Dendritic cell treated with granulocyte-macrophage colony-stimulating factor and Interleukin-4, amounts not matched to agents 40 ng/mL and 50 ng/mL, for 4 days (primary cell): ENCODE results near the gene RPP38.
A peak's percentile ranks its signal among the peaks of the same experiment; 100 is the strongest.

ENCODE experiments used
- H3K27ac Mint-ChIP-seq: one replicate; pipeline ENCODE4 v1.8.0; 2022; ENCODE audit warnings: mild to moderate bottlenecking, mixed read lengths
- H3K27me3 Mint-ChIP-seq: one replicate; pipeline ENCODE4 v1.8.0; 2022; ENCODE audit warnings: mild to moderate bottlenecking, mixed read lengths
- H3K36me3 Mint-ChIP-seq: one replicate; pipeline ENCODE4 v1.8.0; 2022; ENCODE audit warnings: low read depth, mixed read lengths
- H3K4me1 Mint-ChIP-seq: one replicate; pipeline ENCODE4 v1.8.0; 2022; ENCODE audit warnings: low read depth, mixed read lengths
- H3K4me3 Mint-ChIP-seq: one replicate; pipeline ENCODE4 v1.8.0; 2022; ENCODE audit warnings: mild to moderate bottlenecking, moderate library complexity, mixed read lengths
- H3K9me3 Mint-ChIP-seq: one replicate; pipeline ENCODE4 v1.8.0; 2022; ENCODE audit warnings: mixed read lengths
- intact Hi-C: fragments of 100-400 bp; cut with micrococcal nuclease; formaldehyde crosslinking; loops from one replicate; pipeline ENCODE4 v1.15.0; 2022

The RPP38 gene, protein sequence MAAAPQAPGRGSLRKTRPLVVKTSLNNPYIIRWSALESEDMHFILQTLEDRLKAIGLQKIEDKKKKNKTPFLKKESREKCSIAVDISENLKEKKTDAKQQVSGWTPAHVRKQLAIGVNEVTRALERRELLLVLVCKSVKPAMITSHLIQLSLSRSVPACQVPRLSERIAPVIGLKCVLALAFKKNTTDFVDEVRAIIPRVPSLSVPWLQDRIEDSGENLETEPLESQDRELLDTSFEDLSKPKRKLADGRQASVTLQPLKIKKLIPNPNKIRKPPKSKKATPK

DNA sequence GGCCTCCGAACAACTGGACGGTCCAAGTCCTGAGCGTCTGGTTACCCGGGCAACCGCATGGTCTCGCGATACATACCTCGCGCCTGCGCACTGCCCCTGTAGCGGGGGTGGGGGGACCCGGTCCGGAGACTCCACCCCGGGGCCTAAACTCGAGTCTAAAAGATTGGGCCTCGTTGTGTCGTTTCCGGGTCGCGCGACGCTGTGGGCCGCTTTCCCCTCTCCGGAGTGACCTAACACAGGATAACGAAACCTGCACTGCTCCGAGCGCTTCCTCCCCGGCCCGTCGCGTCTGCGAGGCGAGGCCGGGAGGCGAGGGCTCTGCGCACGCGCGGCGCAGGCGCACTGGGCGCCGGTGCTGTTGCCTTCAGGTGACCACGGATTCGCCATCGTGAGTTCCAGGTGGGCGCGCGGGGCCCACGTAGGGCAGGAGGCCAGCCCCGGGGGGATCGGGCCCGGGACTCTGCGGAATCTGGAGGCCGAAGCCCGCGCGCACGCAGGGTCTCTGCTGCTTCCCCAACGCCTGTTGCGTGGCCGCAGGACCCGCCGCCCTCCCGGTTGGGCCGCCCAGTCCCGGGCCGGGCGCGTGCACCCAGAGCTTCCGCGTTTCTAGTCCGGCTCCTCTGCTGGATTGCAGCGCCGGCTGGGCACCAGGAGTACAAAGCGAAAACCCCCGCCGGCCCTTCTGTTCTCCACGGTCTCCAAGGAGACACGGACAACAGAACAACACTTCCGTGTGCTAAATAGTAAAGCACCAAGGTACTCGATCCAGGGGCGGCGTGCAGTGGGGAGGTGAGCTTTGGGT lies at the start of gene RPP38:
Gene RPP38, plus strand, starts transcription at position 345 of the 802 bp plus-strand sequence. CDS start 5,960 bp downstream, outside the sequence.
- peaks cover 41% of the 10 kb centered on the region for H3K36me3 Mint-ChIP-seq
- H3K4me1 Mint-ChIP-seq = peaks cover 31% of the 10 kb centered on the region
- peaks cover 5% of the 10 kb centered on the region for H3K27me3 Mint-ChIP-seq
- H3K27ac Mint-ChIP-seq = peak within 1 kb of the TSS; percentile 97
- intact Hi-C loops = loop anchor here (1.0 to 5.0 kb wide), 6 partner anchors 138 to 1795 kb away; partner anchors contain the start of genes CDNF, DCLRE1C, HSPA14 and MEIG1
- H3K9me3 Mint-ChIP-seq = no peaks in the 10 kb centered on the region
- H3K4me3 Mint-ChIP-seq = peak within 1 kb of the TSS; percentile 96

DNA sequence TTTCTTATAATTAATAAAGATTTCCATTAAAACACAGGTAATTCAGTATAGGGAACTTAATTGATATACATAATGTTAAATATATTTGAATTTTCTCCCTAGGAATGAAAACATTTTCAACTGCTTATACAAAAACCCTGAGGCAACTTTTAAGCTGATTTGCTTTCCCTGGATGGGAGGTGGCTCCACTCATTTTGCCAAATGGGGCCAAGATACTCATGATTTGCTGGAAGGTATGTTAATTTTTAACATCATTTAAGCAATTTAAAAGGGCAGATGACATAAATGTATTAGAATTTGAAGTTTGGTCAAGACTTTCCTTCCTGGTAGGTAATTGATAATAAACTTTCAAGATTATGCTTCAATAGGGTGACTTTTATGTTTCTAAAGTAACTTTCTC lies 47.6 kb upstream of the RPP38 start:
- Mint-ChIP-seq H3K4me1 (peaks cover 8% of the 10 kb centered on the region), H3K36me3 (no peaks in the 10 kb centered on the region), H3K4me3 (no peak overlapping the region), H3K9me3 (no peaks in the 10 kb centered on the region), H3K27ac (no peak overlapping the region), H3K27me3 (no peaks in the 10 kb centered on the region)
- intact Hi-C loops = no loop called here

DNA sequence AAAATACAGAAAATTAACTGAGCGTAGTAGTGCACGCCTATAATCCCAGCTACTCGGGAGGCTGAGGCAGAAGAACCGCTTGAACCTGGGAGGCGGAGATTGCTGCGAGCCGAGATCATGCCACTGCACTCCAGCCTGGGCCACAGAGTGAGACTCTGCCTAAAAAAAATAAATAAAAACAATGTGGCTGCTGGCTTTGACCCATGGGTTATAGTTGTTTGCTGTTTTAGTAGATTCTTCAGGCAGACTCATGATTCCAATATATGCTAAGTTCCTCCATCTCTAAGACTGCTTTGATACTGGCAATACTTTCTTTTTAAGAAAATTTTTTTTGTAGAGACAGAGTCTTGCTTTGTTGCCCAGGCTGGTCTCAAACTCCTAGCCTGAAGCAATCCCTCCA lies 45.0 kb upstream of the RPP38 start:
- Mint-ChIP-seq H3K9me3 (no peaks in the 10 kb centered on the region), H3K27ac (no peak overlapping the region), H3K36me3 (no peaks in the 10 kb centered on the region), H3K4me1 (no peaks in the 10 kb centered on the region), H3K27me3 (no peaks in the 10 kb centered on the region), H3K4me3 (no peak overlapping the region)
- intact Hi-C loops = no loop called here

DNA sequence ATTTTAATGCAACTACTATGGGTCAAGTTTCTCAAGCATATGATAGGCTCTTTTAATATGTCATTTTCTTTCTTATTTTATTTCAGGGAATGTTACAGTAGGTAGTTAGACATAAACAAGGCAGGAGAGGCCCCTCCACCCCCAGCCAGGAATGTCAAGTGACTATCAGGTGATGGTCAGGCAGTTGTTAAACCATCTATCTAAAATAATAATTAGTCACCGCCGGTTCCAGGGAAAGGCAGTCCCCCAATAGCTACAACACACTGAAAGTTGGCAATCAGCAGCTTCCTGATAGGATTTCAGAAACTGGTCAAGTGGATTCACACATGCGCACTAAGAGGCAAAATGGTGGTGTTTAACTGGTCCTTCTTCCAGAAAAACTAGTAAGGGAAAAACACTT lies 44.1 kb upstream of the RPP38 start:
- H3K27me3 Mint-ChIP-seq = no peaks in the 10 kb centered on the region
- H3K4me3 Mint-ChIP-seq = no peak overlapping the region
- no peaks in the 10 kb centered on the region for H3K36me3 Mint-ChIP-seq
- H3K9me3 Mint-ChIP-seq = no peaks in the 10 kb centered on the region
- intact Hi-C loops = no loop called here
- no peak overlapping the region for H3K27ac Mint-ChIP-seq
- no peaks in the 10 kb centered on the region for H3K4me1 Mint-ChIP-seq

DNA sequence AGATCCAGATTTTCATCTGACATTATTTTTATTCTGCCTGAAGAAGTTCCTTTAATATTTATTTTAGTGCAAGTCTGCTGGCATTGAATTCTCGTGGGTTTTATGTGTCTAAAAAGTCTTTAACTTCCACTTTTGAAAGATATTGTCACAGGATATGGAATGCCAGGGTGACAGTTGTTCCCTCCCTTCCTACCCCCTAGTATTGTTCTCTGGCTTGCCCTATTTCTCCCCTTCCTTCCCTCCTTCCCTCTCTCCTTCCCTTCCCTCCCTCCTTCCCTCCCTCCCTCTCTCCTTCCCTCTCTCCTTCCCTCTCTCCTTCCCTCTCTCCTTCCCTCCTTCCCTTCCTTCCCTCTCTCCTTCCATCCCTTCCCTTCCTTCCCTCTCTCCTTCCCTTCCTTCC lies 38.5 kb upstream of the RPP38 start:
- H3K27ac Mint-ChIP-seq = no peak overlapping the region
- H3K4me3 Mint-ChIP-seq = no peak overlapping the region
- no peaks in the 10 kb centered on the region for H3K4me1 Mint-ChIP-seq
- intact Hi-C loops = no loop called here
- H3K9me3 Mint-ChIP-seq = peaks cover 16% of the 10 kb centered on the region
- peaks cover 2% of the 10 kb centered on the region for H3K27me3 Mint-ChIP-seq
- H3K36me3 Mint-ChIP-seq = no peaks in the 10 kb centered on the region

DNA sequence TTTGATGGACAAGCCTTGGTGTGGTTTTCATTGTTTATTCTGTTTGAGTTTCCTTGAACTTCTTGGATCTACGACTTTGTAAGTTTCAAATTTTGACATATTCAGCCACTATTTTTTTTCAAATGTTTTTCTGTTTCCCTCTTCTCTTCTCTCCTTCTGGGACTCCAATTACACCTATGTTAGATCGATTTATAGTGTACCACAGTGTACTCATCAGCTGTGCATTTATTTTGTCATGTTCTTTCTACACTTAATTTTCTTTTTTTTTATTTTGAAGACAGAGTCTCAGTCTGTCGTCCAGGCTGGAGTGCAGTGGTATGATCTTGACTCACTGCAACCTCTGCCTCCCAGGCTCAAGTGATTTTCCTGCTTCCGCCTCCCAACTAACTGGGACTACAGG lies 37.2 kb upstream of the RPP38 start:
- intact Hi-C loops = no loop called here
- peaks cover 2% of the 10 kb centered on the region for H3K27me3 Mint-ChIP-seq
- H3K27ac Mint-ChIP-seq = no peak overlapping the region
- H3K36me3 Mint-ChIP-seq = no peaks in the 10 kb centered on the region
- H3K4me3 Mint-ChIP-seq = no peak overlapping the region
- H3K9me3 Mint-ChIP-seq = peaks cover 17% of the 10 kb centered on the region
- H3K4me1 Mint-ChIP-seq = no peaks in the 10 kb centered on the region

DNA sequence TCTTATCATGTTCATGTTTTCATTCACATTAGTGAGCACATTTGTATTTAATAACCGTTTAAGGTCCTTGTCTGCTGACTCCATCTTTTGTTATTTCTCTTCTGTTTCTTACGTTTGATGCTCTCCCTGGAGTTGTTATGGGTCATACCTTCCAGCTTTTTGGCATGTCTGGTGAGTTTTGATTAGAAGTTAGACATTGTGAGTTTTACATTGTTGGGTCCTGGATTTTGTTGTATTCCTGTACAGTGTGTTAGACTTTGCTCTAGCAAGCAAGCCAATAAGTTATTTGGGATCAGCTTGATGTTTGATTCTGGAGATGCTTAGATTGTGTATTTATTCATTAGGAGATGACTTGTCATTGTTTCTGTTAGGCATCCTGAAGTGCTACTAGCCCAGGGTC lies 36.5 kb upstream of the RPP38 start:
- Mint-ChIP-seq H3K27me3 (peaks cover 2% of the 10 kb centered on the region), H3K4me1 (no peaks in the 10 kb centered on the region), H3K4me3 (no peak overlapping the region), H3K9me3 (peaks cover 24% of the 10 kb centered on the region), H3K27ac (no peak overlapping the region), H3K36me3 (no peaks in the 10 kb centered on the region)
- intact Hi-C loops = no loop called here

DNA sequence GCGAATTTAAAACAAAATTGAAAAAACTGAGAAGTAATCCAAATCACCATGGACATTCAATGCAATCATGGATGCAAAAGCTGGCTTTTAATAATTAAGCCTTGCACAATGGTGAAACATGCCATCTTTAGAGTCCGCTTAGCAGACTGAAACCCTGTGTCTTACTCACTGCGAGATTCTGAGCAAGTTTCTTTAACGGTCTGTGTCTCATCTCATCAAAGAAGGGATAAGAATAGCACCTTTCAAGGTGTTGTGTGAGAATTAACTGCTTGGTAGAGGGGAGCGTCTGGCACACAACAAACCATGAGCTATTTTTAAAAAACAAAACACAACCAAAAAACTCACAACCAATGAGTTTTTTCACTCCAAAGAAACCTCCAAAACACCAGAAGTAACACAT lies 30.0 kb upstream of the RPP38 start:
- intact Hi-C loops = no loop called here
- no peaks in the 10 kb centered on the region for H3K36me3 Mint-ChIP-seq
- no peak overlapping the region for H3K4me3 Mint-ChIP-seq
- no peaks in the 10 kb centered on the region for H3K4me1 Mint-ChIP-seq
- no peaks in the 10 kb centered on the region for H3K27me3 Mint-ChIP-seq
- no peak overlapping the region for H3K27ac Mint-ChIP-seq
- peaks cover 11% of the 10 kb centered on the region for H3K9me3 Mint-ChIP-seq

DNA sequence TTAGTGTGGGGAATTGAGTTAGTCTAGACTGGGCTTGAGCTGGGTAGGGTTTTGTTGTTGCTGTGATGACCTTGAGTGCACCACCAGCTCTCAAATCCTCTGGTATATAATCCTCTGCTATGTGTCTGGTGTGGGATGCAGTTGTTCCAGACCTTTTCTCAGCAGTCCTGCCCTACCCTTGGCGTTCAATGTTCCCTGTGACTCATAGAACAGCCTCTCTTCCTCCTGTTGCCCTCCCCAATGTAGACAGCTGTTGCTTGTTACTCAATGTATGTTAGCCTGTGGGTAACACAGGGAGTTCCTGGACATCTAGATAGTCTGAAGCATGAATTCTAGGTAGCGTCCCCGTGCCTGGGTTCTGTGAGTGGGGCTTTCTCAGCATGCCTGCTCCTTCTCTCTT lies 28.4 kb upstream of the RPP38 start:
- Mint-ChIP-seq H3K4me3 (no peak overlapping the region), H3K36me3 (no peaks in the 10 kb centered on the region), H3K27ac (no peak overlapping the region), H3K9me3 (peaks cover 17% of the 10 kb centered on the region), H3K27me3 (no peaks in the 10 kb centered on the region), H3K4me1 (no peaks in the 10 kb centered on the region)
- intact Hi-C loops = no loop called here

DNA sequence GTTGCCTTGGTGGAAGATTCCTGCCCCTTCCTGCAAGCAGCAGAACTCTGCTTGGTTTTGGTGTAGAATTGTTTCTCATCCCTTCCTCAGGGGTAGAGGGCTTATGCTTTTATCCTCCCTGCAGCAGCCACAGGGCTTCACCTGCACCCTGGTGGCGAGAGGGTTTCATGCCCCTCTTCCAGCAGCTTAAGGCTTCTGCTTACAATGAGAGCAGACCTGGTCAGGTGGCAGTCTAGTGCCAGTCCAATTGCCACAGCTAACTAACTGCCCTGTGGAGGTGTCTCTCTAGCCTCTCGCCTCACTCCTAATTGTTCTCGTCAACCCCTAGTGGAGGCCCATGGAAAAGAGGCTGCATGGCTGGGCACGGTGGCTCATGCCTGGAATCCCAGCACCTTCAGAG lies 27.9 kb upstream of the RPP38 start:
- Mint-ChIP-seq H3K4me1 (no peaks in the 10 kb centered on the region), H3K9me3 (peaks cover 17% of the 10 kb centered on the region), H3K27me3 (no peaks in the 10 kb centered on the region), H3K27ac (no peak overlapping the region), H3K4me3 (no peak overlapping the region), H3K36me3 (no peaks in the 10 kb centered on the region)
- intact Hi-C loops = no loop called here

DNA sequence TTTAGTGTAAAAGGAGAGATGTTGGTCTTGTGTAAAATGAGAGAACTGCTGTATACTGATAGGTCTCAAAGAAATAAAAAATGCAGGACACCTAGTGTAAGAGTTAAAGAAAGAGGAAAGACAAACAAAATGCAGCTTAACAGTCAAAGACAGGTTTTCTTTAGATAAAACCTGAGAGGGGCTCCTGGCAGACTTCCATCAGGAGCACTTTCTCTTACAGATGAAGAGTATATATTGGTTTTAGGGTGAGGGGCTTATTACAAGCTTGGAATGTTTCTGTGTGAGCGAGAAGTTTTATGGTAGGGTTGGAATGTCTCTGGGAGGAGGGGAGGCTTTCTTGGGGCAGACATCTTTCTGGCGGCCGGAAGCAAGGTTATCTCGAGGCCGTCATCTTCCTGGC lies 24.8 kb upstream of the RPP38 start:
- no peaks in the 10 kb centered on the region for H3K27me3 Mint-ChIP-seq
- H3K9me3 Mint-ChIP-seq = peaks cover 9% of the 10 kb centered on the region
- H3K36me3 Mint-ChIP-seq = no peaks in the 10 kb centered on the region
- H3K4me1 Mint-ChIP-seq = no peaks in the 10 kb centered on the region
- intact Hi-C loops = no loop called here
- no peak overlapping the region for H3K27ac Mint-ChIP-seq
- no peak overlapping the region for H3K4me3 Mint-ChIP-seq

DNA sequence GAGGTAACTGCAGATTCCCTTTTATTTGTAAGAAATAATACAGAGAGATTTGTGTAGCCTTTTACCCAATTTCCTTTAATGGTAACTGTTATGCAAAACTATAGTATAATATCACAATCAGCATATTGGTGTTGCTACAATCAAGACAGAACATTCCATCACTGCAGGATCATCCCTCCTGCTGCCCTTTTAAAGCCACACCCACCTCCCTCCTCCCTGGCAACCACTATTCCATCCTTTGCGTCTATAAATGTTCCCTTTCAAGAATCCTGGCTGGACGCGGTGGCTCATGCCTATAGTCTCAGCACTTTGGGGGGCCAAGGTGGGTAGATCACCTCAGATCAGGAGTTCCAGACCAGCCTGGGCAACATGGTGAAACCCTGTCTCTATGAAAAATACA lies 21.7 kb upstream of the RPP38 start:
- H3K4me3 Mint-ChIP-seq = no peak overlapping the region
- no peaks in the 10 kb centered on the region for H3K36me3 Mint-ChIP-seq
- no peaks in the 10 kb centered on the region for H3K4me1 Mint-ChIP-seq
- H3K27me3 Mint-ChIP-seq = no peaks in the 10 kb centered on the region
- no peak overlapping the region for H3K27ac Mint-ChIP-seq
- intact Hi-C loops = no loop called here
- H3K9me3 Mint-ChIP-seq = peaks cover 9% of the 10 kb centered on the region

DNA sequence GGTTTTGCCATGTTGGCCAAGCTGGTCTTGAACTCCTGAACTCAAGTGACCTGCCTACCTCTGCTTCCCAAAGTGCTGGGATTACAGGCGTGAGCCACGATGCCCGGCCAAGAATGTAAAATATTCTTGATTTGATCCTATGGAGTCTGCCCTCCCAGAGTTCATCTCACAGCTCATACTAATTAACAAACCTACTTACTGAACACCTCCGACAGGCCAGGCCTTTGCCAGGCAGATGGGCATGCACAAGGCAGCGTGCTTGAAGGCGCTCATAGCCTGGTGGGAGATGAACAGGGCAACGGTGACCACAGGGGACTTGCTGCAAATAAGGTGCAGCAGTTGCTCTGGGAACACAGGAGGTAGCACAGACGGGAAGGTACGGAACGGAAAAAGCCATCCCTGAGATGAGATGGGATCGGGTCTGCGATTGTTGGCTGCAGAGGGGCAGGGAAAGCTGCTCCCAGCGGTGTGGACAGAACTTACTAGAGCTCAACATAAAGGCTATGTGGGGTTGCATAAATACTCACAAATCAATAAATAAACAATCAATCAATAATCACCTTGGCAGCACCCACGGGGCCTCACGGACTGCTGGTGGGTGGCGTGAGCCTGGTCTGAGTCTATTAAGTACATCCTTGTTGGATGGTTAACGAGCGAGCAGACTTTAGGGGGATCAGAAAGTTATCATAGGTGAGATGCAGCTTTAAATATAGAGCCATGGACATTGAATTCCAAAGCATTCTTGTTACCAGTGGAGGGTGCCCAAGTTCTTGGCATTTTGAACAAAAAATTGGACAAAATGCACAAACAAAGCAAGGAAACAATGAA lies 13.3 kb upstream of the RPP38 start:
- no peak overlapping the region for H3K27ac Mint-ChIP-seq
- no peak overlapping the region for H3K4me3 Mint-ChIP-seq
- H3K36me3 Mint-ChIP-seq = no peaks in the 10 kb centered on the region
- H3K4me1 Mint-ChIP-seq = no peaks in the 10 kb centered on the region
- intact Hi-C loops = no loop called here
- no peaks in the 10 kb centered on the region for H3K9me3 Mint-ChIP-seq
- H3K27me3 Mint-ChIP-seq = peaks cover 21% of the 10 kb centered on the region

DNA sequence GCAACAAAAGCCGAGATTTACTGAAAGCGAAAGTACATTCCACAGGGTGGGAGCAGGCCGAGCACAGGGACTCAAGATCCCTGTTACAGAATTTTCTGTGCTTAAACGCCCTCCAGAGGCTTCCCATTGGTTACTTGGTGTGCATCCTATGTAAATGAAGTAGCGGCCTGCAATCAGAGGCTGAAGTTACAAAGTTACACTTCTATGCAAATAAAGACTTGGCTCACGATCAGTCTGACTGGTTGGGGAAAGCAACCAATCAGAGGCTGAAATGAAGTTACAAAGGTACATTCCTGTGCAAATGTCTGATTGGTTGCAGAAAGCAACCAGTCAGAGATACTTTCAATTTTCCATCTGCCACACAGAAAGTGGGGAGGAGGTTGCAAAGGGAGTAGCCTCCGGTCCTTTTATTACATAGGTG lies 12.6 kb upstream of the RPP38 start:
- Mint-ChIP-seq H3K27ac (no peak overlapping the region), H3K9me3 (no peaks in the 10 kb centered on the region), H3K4me3 (no peak overlapping the region), H3K4me1 (no peaks in the 10 kb centered on the region), H3K36me3 (no peaks in the 10 kb centered on the region), H3K27me3 (peaks cover 21% of the 10 kb centered on the region)
- intact Hi-C loops = no loop called here
